ENCODE results near the gene SRPX2. TPM values are rescaled to one million over a fixed set of nuclear protein-coding genes. Genes with fewer than 3 reads are reported as not detected.

The SRPX2 gene
- polyA plus RNA-seq, 3 donors: not detected

DNA sequence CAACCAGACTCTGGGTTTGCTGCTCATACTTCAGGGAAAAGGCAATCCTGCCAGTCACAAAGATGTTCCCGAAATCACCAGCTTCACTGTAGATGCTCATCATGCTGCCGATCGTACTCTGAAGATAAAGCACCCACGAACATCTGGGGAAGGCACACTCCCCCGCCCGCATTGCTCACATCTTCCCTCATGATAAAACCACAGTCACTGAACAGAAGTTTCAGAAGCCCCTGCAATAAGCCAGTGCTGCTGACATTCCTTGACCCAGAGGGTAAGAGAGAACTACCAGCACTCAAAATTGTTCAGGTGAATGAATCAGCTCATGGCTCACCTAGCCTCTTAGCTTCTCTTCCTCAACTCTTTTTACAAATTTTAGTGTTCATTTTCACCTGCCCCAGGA, 43.1 kb downstream of the SRPX2 start:
- Mint-ChIP-seq H3K4me1 (peaks cover 2% of the 10 kb centered on the region), H3K9me3 (peaks cover 0 to 3% (median 0%) of the 10 kb centered on the region in 7 donors), H3K4me3 (no peak overlapping the region), H3K27me3 (ENCODE audit: low read depth in 3 of 3) (peaks cover 0 to 11% (median 2%) of the 10 kb centered on the region in 3 donors), H3K27ac (no peak overlapping the region), H3K36me3 (no peaks in the 10 kb centered on the region)
- Histone ChIP-seq H3K27ac (ENCODE audit: low read depth in 1 of 2, low read length in 2 of 2) (no peak overlapping the region), H2AFZ (ENCODE audit: insufficient read depth, low read depth, low read length, poor library complexity, severe bottlenecking) (no peak overlapping the region), H3K79me2 (ENCODE audit: insufficient read depth, low read length) (no peaks in the 10 kb centered on the region), H3K9ac (ENCODE audit: insufficient read depth, low read length, poor library complexity, severe bottlenecking) (no peak overlapping the region), H4K20me1 (ENCODE audit: insufficient read depth, low read length) (no peaks in the 10 kb centered on the region), H3K4me1 (ENCODE audit: control insufficient read depth in 1 of 2, insufficient read depth in 2 of 2, low read length in 2 of 2) (no peaks in the 10 kb centered on the region), H3K36me3 (replicated peaks in 1 of 2; ENCODE audit: control insufficient read depth in 1 of 2, insufficient read depth in 2 of 2, low read length in 2 of 2) (no peaks in the 10 kb centered on the region), H3K9me3 (replicated peaks in 1 of 2; ENCODE audit: control insufficient read depth in 1 of 2, insufficient read depth in 1 of 2, low read length in 2 of 2) (no peaks in the 10 kb centered on the region), H3K4me3 (replicated peaks in 1 of 3; ENCODE audit: low read depth in 2 of 3, low read length in 3 of 3) (no peak overlapping the region), H3K4me2 (replicated peaks; ENCODE audit: extremely low read depth, low read length, poor library complexity, severe bottlenecking) (no peak overlapping the region), H3K27me3 (ENCODE audit: control insufficient read depth in 2 of 2, insufficient read depth in 2 of 2, low read length in 2 of 2) (no peaks in the 10 kb centered on the region)
- DNase-seq: no peak
- TF ChIP-seq, protein P1, sequence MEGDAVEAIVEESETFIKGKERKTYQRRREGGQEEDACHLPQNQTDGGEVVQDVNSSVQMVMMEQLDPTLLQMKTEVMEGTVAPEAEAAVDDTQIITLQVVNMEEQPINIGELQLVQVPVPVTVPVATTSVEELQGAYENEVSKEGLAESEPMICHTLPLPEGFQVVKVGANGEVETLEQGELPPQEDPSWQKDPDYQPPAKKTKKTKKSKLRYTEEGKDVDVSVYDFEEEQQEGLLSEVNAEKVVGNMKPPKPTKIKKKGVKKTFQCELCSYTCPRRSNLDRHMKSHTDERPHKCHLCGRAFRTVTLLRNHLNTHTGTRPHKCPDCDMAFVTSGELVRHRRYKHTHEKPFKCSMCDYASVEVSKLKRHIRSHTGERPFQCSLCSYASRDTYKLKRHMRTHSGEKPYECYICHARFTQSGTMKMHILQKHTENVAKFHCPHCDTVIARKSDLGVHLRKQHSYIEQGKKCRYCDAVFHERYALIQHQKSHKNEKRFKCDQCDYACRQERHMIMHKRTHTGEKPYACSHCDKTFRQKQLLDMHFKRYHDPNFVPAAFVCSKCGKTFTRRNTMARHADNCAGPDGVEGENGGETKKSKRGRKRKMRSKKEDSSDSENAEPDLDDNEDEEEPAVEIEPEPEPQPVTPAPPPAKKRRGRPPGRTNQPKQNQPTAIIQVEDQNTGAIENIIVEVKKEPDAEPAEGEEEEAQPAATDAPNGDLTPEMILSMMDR (IDR thresholded peaks at IDR 0.05): no peak
- intact Hi-C loops (cut with micrococcal nuclease): loop anchor here in 1 of 2 donors (5.0 kb wide), 1 partner anchor 80 kb away; no protein-coding TSS in a partner anchor
- WGBS (ENCODE audit: insufficient coverage): 7% methylated on average over 5 of the region's 6 CpGs

DNA sequence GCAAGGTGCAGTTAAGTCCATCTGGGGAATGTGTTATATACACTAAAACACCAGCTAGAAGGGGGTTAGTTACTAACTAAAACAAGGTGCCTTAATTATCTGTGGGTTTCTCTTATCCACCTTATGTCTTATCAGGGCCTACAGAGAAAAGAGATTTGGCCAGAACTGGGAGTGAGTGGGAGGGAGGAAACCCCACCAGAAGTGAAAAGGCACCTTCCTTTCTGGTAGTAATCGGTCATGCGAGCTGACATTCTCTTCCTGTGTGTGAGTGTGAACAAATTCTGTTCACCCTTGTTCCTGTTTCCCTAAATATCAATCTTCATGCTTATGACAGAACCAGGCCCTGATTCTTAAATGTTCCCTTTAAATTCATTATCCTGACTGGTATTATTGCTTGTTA, 43.5 kb downstream of the SRPX2 start:
- Histone ChIP-seq H3K27me3 (ENCODE audit: control insufficient read depth in 2 of 2, insufficient read depth in 2 of 2, low read length in 2 of 2) (no peaks in the 10 kb centered on the region), H3K27ac (ENCODE audit: low read depth in 1 of 2, low read length in 2 of 2) (no peak overlapping the region), H4K20me1 (ENCODE audit: insufficient read depth, low read length) (no peaks in the 10 kb centered on the region), H3K9me3 (replicated peaks in 1 of 2; ENCODE audit: control insufficient read depth in 1 of 2, insufficient read depth in 1 of 2, low read length in 2 of 2) (no peaks in the 10 kb centered on the region), H3K79me2 (ENCODE audit: insufficient read depth, low read length) (no peaks in the 10 kb centered on the region), H3K36me3 (replicated peaks in 1 of 2; ENCODE audit: control insufficient read depth in 1 of 2, insufficient read depth in 2 of 2, low read length in 2 of 2) (no peaks in the 10 kb centered on the region), H3K4me1 (ENCODE audit: control insufficient read depth in 1 of 2, insufficient read depth in 2 of 2, low read length in 2 of 2) (no peaks in the 10 kb centered on the region), H3K4me2 (replicated peaks; ENCODE audit: extremely low read depth, low read length, poor library complexity, severe bottlenecking) (no peak overlapping the region), H2AFZ (ENCODE audit: insufficient read depth, low read depth, low read length, poor library complexity, severe bottlenecking) (no peak overlapping the region), H3K9ac (ENCODE audit: insufficient read depth, low read length, poor library complexity, severe bottlenecking) (no peak overlapping the region), H3K4me3 (replicated peaks in 1 of 3; ENCODE audit: low read depth in 2 of 3, low read length in 3 of 3) (no peak overlapping the region)
- peaks cover 2% of the 10 kb centered on the region for H3K4me1 Mint-ChIP-seq
- H3K4me3 Mint-ChIP-seq: no peak overlapping the region
- TF ChIP-seq, protein P1 (IDR thresholded peaks at IDR 0.05): no peak
- peaks cover 0 to 3% (median 0%) of the 10 kb centered on the region in 7 donors for H3K9me3 Mint-ChIP-seq
- WGBS (ENCODE audit: insufficient coverage): no CpG with 5 or more reads among the region's 2 CpGs
- intact Hi-C loops (cut with micrococcal nuclease): loop anchor here in 1 of 2 donors (5.0 kb wide), 1 partner anchor 80 kb away; no protein-coding TSS in a partner anchor
- no peak overlapping the region for H3K27ac Mint-ChIP-seq
- H3K27me3 Mint-ChIP-seq (ENCODE audit: low read depth in 3 of 3): peaks cover 0 to 11% (median 2%) of the 10 kb centered on the region in 3 donors
- no peaks in the 10 kb centered on the region for H3K36me3 Mint-ChIP-seq
- no peak for DNase-seq

Measured in CD14-positive monocyte (primary cell).